Activated gamma-delta T cell treated with anti-CD3 and anti-CD28 coated beads, Interleukin-2, amount 50 U/mL, for 16 hours (primary cell): ENCODE measurements around the gene SLPI.

Source experiments
- DNase-seq: peaks from one replicate; pipeline ENCODE4 v3.0.0-alpha.2; 2020; ENCODE audit warnings: low read depth

Gene SLPI, protein sequence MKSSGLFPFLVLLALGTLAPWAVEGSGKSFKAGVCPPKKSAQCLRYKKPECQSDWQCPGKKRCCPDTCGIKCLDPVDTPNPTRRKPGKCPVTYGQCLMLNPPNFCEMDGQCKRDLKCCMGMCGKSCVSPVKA

DNA sequence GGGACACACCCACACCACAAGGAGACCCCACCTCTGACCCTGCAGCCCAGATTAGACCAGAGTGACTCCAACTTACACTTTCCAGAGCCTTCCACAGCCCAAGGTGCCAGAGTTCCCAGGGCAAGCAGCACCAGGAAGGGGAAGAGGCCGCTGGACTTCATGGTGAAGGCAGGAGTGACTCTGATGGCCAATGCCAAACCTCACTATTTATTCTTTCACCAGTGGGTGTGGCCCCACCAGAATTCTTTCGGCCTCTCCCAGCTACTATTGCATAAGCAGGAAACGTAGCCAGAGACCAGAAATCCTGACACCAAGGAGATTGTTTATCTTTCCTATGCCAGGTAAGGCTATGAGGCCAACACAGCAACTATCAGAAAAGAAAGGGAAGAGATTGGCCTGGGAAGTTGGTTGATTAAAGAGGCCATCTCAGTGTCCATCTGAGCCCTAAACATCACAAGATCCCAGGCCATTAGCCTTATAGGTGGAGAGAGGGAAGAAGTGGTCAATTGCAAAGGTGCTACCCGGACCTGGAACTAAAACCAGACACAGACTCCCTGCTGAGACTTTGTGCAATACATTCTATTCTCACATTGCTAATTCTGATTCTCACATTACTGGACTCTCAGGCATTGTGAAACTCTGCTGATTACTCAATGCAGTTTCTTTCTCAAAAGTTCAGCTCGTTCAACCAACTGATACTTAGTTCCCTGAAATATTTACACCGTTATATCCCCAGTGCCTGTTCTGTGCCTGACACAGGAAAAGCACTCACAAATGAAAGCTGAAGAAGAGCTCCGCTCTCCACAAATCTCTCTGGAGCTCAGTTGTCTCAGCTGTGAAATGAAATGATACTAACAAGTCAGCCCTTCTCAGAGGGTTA lies at the start of gene SLPI:
SLPI (minus strand) TSS at position 182 of the 880 bp plus-strand sequence; CDS start at position 161, 21 bp downstream.
- DNase-seq = no peak

DNA sequence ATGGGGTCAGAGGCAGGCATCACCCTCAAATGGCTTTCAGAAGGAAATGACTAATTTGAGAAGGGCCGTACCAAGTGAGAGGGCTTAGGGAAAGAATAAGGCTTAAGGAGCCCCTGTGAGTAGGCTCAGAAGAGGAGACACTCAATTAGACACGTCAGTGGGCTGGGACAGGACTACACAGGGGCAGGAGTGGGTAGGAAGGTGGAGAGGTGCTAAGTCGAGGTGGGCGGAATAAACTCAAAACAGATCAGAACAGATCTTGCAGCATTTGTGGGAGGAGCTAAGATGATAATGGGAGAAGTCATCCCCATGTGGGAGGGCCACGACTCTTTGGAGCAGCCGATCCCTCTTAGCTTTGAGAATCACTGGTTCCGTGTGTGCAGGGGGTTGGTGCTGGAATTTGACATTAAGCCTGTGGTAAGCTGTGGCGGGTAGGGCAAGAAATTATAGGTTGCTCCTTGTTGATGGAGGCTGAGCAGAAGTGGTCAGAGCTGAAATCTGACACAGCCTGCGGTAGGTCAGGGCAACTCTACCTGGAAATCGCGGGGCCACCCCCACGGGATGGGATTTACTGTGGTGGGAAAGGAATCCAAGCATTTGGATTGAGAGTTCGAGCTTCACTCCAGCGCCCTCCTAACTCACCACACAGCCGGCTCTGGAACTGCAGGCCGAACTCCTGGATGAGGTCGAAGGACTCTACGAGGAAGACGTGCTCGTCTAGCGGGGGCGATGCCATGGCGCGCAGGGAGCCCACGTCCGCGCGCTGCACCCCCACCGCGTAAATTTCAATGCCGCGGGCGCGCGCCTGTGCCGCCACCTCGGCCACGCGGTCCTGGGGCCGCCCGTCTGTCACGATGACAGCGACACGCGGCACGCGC lies 49.5 kb upstream of the SLPI start:
- no peak for DNase-seq

DNA sequence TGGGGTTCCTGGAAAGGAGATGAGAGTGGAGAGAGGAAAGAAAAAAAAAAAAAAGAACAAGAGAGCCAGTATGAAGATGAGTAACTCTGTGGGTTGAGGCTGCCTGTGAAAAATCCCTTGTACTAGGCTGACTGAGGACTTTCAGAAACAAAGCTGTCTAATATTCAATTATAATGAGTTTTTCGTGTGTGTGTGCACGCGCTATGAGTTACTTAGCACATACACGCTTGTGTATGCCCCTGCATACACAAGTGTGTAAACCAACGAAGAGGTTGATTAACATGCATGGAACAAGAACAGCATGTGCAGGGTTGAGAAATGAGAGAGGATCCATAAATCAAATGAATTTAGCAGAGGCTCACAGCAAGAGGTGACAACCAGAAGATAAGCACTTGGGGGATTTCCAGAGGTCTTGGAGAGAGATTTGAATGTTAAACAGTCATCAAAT lies 47.5 kb upstream of the SLPI start:
- DNase-seq = no peak

DNA sequence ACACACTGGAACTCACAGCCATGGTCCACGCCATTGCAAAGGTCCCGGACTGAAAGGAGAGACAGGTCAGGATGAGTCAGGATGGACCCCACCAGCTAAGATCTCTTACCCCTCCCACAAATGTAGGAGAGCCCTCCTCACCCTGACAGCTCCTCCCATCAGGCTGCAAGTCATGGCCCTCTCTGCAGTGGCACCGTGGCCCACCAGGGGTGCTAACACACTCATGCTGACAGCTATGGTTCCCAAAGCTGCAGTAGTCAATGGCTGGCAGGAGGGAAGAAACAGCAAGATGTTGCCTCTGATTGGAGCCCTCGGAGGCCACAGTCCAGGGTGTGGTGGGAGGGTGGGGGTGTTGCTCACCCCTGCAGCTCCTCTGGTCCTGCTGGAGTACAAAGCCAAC lies 46.6 kb upstream of the SLPI start:
- DNase-seq = no peak

DNA sequence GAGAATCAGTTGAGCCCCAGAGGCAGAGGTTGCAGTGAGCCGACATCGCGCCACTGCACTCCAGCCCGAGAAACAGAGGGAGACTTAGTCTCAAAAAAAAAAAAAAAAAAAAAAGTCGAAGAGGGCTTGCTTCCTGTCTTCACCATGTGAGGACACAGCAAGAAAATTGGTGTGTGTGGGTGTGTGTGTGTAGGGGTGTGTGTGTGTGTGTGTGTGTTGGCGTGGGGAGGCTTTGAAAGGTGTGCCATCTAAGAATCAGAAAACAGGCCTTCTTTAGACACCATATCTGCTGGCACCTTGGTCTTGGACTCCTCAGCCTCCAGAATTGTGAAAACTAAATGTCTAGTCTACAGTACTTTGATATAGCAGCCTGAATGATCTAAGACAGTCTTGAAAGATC lies 45.4 kb upstream of the SLPI start:
- DNase-seq = no peak

DNA sequence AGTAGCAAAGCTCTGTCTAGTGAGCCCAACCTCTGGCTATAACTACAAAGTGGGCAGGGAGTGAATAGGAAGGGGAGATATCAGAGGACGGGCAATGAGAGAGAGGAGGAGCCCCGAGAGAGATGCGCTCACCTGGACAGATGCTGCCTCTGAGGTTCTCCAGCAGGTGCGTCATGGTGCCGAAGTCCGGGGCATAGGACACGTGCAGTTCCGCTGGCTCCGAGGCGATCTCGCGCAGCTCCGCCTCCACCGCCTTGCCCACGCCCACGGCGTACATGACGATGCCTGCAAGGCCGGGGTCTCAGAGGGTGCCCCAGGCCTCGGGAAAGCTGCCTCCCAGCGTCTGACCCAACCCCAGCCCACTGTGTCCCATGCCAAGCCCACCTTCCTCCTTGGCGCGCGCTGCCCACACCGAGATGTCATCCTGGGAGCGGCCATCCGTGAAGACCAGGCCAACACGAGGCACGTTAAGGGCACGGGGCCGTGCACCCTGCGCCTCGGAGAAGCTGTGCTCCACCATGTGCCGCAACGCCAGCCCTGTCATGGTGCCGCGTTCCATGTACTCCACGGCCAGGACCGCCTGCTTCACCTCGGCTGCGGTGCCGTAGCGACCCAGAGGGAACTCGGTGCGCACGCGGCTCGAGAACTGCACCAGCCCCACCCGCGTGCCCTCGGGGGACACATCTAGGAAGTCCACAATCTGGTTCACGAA lies 43.6 kb upstream of the SLPI start:
- DNase-seq = no peak

DNA sequence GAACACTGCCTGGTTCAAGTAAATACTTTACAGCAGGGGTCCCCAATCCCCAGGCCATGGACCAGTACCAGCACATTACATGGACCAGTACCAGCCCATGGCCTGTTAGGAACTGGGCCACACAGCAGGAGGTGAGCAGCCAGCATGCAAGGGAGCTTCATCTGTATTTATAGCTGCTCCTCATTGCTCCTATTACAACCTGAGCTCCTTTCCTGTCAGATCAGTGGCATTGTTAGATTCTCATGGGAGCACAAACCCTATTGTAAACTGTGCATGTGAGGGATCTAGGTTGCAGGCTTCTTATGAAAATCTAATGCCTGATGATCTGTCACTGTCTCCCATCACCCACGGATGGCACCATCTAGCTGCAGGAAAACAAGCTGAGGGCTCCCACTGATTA lies 40.3 kb upstream of the SLPI start:
- DNase-seq = no peak

DNA sequence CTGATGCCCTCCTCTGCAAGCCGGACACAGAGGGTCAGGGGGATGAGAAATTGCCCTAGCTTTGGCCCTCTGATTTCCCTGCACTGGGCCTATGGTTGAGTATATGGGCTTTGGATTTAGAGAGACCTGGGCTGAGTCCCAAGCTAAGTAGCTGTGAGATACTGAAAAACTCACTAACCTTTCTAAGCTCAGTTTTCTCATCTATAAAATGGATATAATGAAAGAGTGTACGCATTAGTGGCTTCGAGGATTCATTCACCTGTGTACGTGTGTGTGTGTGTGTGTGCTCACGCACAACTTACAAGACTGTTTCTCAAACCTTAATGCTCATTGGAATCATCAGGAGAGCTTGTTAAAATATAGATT lies 39.6 kb upstream of the SLPI start:
- DNase-seq = no peak

DNA sequence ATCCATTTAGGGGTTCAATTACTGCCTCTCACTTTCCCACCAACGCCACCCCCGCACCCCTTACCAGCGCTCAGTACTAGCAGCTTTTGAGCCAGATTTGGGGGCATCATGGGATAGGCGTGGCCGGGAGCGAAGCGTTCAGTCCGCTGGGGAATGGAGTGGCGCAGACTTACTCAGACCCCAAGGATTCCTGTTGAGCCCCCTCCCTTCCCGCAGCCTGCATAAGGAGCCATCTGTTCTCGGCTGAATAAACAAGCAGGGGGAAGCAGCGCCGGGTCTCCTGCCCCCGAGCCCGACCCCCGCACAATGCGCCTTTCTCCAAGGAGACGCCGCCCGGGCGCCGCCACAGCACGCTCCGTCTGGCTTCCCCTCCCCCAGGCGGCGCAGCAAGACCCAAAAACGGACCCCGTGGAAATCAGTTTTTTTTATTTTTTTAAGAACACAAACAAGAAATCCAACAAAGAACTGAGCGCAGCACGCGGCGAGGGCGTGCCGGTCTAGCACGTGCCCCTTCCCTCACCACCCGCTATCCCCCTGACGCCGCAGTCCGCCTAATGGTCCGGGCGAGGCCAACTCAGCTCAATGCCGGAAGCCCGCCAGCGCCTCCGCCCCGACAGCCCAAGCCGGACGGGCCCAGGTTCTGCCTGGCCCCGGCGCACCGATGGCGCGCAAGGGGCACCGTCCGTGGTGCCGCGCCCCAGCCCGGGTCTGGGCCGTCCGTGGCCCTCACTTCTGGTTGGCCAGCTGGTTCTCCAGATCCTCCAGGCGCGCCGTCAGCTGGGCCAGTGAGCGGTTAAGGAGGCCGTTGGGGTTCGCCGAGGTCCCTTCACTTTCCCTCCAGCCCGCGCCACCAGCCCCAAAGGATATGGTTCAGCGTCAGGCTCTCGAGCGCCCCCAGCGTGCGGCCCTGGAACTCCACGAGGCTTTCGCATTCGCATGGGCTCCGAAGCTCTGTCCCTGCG lies 39.0 kb upstream of the SLPI start:
- DNase-seq = peak; percentile 73

DNA sequence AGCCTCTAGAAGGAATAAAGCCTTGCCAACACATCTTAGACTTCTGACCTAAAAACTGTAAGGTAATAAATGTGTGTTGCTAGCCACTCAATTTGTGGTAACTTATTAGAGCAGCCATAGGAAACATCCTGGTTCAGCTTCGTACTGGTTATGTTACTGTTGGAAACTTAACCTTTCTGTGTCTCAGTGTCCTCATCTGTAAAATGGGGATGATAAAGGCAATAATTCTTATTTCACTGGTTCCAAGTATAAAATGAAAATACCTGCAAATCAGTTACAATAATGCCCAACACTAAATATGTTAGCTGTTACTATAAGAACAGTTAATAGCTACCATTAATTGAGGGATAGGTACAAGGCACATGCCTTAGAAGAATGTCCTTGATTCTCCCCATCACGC lies 38.0 kb upstream of the SLPI start:
- no peak for DNase-seq

DNA sequence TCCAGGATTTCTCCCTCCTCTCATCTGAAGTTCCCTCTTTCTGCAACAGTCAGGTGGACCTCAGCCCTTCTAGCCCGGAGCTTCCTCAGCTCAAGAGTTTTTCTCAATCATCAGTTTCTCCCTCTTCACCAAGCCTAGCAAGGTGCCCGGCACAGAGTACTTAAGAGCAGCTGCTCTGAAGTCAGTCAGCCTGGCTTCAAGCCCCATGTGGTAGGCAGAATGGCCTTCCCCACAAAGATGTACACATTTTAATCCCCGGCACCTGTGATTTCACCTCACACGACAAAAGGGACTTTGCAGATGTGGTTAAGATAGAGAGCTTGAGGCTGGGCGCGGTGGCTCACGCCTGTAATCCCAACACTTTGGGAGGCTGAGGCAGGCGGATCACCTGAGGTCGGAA lies 37.2 kb upstream of the SLPI start:
- DNase-seq = no peak

DNA sequence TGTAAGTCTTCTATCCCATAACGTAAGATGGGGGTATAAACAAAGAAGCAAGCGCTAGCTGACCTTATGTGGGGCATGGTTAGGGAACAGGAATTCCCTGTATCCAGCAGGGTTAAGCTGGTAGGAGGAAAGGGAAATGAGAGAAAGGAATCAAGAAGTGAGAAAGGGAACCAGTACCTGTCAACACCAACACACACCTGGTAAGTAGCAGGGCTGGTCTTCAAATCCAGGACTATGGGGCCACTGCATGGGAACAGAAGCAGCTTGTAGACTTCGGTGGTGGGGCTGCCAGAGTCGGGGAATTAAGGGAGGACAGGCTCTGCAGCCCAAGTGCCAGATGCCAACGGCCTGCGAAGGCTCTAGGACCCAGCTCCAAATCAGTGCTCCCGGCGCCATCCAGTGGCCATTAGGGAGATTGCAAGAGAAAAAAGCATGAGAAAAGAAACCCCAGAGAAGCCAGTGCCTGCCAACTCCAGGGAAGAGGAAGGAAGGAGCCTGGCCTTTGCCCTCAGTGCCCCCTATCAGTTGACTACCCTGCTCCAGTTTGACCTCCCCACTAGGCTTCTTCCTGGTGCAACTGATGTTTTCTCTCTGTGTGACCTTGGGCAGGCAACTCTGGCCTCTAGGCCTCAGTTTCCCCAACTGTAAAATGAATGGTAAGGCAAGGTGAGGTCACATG lies 36.5 kb upstream of the SLPI start:
- peak; percentile 45 for DNase-seq

DNA sequence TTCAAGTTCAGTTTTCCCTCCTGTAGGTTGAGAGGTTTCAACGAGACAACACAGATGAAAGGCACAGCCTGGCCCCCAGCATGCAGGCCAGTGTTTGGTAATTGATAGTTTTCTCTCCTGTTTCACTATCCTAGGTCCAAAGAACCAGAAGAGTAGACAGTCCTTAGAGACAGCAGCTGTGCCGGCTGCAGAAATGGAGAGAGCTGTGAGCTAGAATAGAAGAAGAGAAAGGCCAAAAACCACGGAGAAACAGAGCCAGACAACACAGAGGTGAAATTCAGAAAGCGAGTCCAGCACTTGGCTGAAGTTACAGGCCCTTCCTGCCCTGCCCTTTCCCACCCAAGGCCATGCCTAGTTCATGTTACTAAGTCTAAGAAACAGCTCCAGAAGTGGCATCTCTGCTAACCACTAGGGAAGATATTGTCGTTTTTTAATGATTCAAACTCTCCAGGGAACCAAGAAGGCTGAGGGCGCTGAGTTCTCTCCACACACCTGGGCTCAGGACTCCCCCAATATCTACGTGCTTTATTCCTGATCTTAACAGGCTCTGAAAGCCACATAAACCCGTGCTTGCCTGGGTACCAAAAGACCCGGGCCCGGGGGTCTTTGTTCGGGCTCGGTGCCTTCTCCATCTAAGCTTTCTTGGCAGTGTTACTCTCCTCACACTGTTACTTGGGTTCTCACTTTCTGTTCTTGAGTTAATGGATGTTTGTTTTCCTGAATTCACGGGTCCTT lies 35.7 kb upstream of the SLPI start:
- DNase-seq = no peak

DNA sequence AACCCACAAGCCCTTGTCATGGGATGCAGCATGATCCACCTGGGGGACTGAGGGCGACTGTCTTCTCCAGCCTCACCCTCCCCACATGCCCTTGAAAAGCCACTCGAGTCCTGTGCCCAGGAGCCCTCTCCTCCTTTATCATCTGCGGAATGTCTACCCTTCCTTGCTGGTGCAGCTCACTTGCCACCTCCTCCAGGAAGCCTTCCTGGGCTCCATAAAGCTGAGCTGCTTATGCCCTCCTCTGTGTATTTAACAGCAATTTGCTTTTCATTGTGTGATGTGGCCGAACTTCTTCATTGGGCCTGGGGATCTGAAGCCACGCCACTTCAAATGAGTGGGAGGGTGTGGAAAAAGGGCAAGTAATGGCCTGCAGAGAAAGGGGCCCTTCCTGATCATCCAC lies 34.5 kb upstream of the SLPI start:
- DNase-seq = no peak

DNA sequence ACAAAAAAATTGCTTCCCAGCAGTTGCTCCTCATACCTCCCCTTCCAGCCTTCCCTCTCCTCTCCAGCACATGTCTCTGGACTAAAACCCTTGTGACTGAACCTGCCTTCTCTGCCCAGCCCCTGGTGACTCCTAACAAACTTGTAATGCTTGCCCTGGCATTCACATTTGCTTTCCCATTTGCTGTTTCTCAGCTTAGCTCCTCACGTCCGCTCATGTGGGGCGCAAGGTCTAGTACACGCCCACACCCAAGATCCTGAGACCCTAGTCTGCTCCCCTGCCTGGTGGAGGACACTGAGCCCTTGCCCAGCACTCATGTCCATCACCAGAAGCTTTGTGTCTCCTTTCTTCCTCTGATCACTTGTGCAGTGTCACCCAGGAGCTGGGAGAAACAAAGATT lies 34.0 kb upstream of the SLPI start:
- DNase-seq = no peak

DNA sequence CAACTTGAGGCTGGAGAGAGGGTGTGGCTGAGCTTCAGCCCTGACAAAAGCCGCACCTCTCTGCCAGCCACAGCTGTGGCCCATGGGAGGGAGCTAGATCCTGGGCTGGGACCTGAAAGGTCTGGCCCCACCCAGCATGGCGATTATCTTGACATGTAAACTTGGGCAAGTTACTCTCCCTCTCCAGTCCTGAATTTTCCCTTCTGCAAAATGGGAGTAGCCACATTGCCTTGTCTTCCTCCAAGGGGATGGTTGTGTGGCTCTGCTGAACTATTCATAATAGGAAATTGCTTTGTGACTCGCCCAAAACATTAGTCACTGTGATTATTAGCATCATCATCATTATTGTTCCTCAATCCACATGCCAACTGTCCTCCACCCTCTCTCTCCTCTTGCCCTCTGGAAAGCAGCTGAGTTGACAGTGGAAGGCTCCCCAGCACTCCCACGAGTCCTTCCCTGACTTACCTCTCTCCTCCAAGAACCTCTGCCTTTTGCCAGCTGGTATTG lies 29.2 kb upstream of the SLPI start:
- no peak for DNase-seq

DNA sequence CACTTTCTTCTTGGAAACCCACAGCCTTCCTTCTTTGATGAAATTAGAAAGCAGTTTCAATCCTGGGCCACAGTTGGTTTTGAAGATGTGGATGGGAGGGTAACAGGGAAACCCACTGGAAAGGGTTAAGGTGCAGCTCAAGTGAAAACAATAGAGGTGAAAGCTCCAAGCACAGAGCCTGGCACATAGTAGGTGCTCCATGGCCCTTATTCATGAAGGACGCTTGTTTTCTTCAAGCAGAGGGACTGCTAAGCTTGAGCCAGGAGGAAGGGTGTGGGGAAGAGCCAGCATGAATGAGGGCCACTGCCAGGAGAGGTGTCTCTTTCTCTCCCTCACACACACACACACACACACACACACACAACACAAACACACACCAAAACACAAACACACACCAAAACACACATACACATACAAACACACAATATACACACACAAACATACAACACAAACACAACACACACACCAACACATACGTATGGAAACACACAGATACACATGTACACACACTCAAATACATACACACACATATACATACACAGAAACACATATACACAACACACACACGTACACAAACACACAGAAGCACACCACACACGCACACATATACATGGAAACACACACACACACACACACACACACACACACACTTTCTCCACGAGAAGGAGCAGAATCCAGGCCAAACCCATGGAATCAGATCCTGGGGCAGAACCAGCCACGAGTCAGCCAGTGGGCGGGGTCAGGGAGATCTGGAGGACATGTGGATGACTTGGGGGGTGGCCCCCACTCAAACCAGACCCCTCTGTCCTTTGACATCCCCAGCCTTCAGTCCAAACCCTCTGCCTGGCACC lies 28.6 kb upstream of the SLPI start:
- DNase-seq = no peak

DNA sequence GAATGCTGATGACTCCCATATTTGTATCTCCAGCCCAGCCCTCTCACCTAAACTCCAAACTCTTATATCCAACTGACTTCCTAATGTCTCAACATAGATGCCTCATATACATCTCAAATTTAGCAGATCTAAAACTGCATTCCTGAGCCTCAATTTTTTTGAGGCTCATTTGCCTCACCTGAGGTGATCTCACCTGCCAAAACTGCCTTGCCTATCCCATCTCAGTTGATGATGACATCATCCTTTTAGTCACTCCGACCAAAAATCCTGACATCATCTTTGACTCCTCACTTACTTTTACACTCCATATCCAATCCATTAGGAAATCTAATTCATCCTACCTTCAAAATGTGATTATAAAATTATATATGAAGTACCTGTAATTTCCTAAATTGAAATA lies 25.6 kb upstream of the SLPI start:
- no peak for DNase-seq

DNA sequence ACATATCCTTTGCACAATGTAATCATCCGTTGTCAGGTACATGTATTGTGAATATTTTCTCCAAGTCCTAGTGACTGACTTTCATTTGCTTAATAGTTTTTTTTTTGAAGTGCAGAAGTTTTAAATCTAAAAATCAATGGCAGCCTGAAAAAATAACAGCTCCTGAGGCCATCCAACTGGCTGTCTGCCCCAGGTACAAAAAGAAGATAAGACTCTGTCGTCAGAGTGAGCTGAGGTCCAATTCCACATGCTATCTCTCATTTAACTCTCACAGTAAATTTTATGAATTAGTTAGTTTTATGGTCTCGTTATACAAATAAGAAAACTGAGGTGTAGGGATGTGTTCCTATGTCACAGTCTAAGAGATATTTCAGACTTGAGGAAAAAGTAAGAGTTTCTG lies 21.0 kb upstream of the SLPI start:
- no peak for DNase-seq
